HK-2 (cell line): ENCODE measurements around the gene GPRASP3.
"Not testable (repeated sequence)": the region's sequence is repeated elsewhere in the genome, so short reads cannot be mapped to it uniquely, and the experiment has no call there.

Source experiments
- DNase-seq: peaks from one replicate; pipeline ENCODE4 v3.0.0-alpha.2; 2018; ENCODE audit not compliant: unreplicated experiment

Gene GPRASP3

GRCh38 chrX:102720237-102721168, at the start of gene GPRASP3:
GPRASP3 (plus strand) TSS chrX:102720743; CDS start chrX:102748996, 28,253 bp downstream.
- DNase-seq = peak; percentile 66

- DNase-seq = no peak
Observed at GRCh38 chrX:102672856-102673255, 47.7 kb upstream of the GPRASP3 start.

- DNase-seq = not testable (repeated sequence)
Observed at GRCh38 chrX:102677479-102677878, 43.1 kb upstream of the GPRASP3 start.

- no peak for DNase-seq
Observed at GRCh38 chrX:102684772-102685520, 35.6 kb upstream of the GPRASP3 start.

- no peak for DNase-seq
Observed at GRCh38 chrX:102694749-102695148, 25.8 kb upstream of the GPRASP3 start.

GRCh38 chrX:102696306-102696705, 24.2 kb upstream of the GPRASP3 start:
- DNase-seq = no peak

GRCh38 chrX:102697494-102697893, 23.0 kb upstream of the GPRASP3 start:
- DNase-seq = no peak

GRCh38 chrX:102708900-102709299, 11.6 kb upstream of the GPRASP3 start:
- no peak for DNase-seq

GRCh38 chrX:102711872-102712215, 8.7 kb upstream of the GPRASP3 start:
- DNase-seq = no peak

- peak; percentile 47 for DNase-seq
Observed at GRCh38 chrX:102712216-102712966, 8.2 kb upstream of the GPRASP3 start, which contains the start of gene GPRASP2. GPRASP2 (plus strand) TSS chrX:102712448; CDS start chrX:102714870, 2,422 bp downstream.

GRCh38 chrX:102712981-102713625, 7.4 kb upstream of the GPRASP3 start:
- DNase-seq = peak; percentile 51

- no peak for DNase-seq
Observed at GRCh38 chrX:102714994-102715393, 5.5 kb upstream of the GPRASP3 start.

GRCh38 chrX:102715967-102716366, 4.6 kb upstream of the GPRASP3 start:
- DNase-seq = no peak

- not testable (repeated sequence) for DNase-seq
Observed at GRCh38 chrX:102721169-102721506, 595 bp downstream of the GPRASP3 start.

- no peak for DNase-seq
Observed at GRCh38 chrX:102723456-102723855, 2.9 kb downstream of the GPRASP3 start.

- no peak for DNase-seq
Observed at GRCh38 chrX:102727761-102728160, 7.2 kb downstream of the GPRASP3 start.

- no peak for DNase-seq
Observed at GRCh38 chrX:102728646-102729045, 8.1 kb downstream of the GPRASP3 start.

GRCh38 chrX:102739657-102740056, 19.1 kb downstream of the GPRASP3 start:
- DNase-seq = no peak

GRCh38 chrX:102744307-102744706, 23.8 kb downstream of the GPRASP3 start:
- no peak for DNase-seq

- DNase-seq = no peak
Observed at GRCh38 chrX:102745513-102745856, 24.9 kb downstream of the GPRASP3 start.

GRCh38 chrX:102745857-102746584, 25.5 kb downstream of the GPRASP3 start:
- no peak for DNase-seq
